Coronary artery (tissue), 2 donors: Measurements from ENCODE around the gene MBNL2.

Experiments
- DNase-seq: peaks from one replicate; pipeline ENCODE4 v3.0.0-alpha.2; 2017; ENCODE audit warnings: low spot score
- H3K27ac ChIP-seq, 2 donors: fragments of 200-600 bp; sonication (generic); one replicate each; pipeline ENCODE4 v1.5.1; 2016 to 2019
- H3K4me3 ChIP-seq: fragments of 200-600 bp; sonication (generic); 2 replicates; pipeline ENCODE4 v1.5.1; 2016; ENCODE audit warnings: mild to moderate bottlenecking, moderate library complexity
- CTCF ChIP-seq: fragments of 200-600 bp; sonication (generic); IDR thresholded peaks from one replicate; pipeline ENCODE4 v1.5.1; 2019; ENCODE audit warnings: antibody characterized with exemption

Gene MBNL2

GRCh38 chr13:97257800-97258799 lies 36.0 kb downstream of the MBNL2 start:
- DNase-seq = peak; percentile 90
- H3K4me3 ChIP-seq = peak overlapping the region; percentile 42
- no peak for TF ChIP-seq CTCF
- H3K27ac ChIP-seq = peak overlapping the region; percentile 77 to 86

GRCh38 chr13:97258801-97259200 lies 36.7 kb downstream of the MBNL2 start:
- TF ChIP-seq CTCF = no peak
- peak overlapping the region; percentile 42 for H3K4me3 ChIP-seq
- no peak for DNase-seq
- H3K27ac ChIP-seq = peak overlapping the region; percentile 77 to 86

- Histone ChIP-seq H3K4me3 (peak overlapping the region; percentile 42), H3K27ac (peak overlapping the region; percentile 77 to 86)
- no peak for TF ChIP-seq CTCF
- no peak for DNase-seq
Measured at GRCh38 chr13:97259410-97259797, 37.3 kb downstream of the MBNL2 start.

GRCh38 chr13:97259798-97260714 lies 37.9 kb downstream of the MBNL2 start:
- peak overlapping the region; percentile 77 to 86 for H3K27ac ChIP-seq
- no peak for TF ChIP-seq CTCF

GRCh38 chr13:97261254-97262005 lies 39.3 kb downstream of the MBNL2 start:
- DNase-seq = no peak
- Histone ChIP-seq H3K4me3 (peak overlapping the region; percentile 1), H3K27ac (peak overlapping the region; percentile 77 to 86)
- TF ChIP-seq CTCF = no peak

More at GRCh38 chr13:97259798-97260714, 37.9 kb downstream of the MBNL2 start:
- no peak for DNase-seq
- H3K4me3 ChIP-seq = peak overlapping the region; percentile 42

GRCh38 chr13:97262058-97262457 lies 39.9 kb downstream of the MBNL2 start:
- DNase-seq = no peak
- H3K27ac ChIP-seq = peak overlapping the region; percentile 77 to 86
- H3K4me3 ChIP-seq = no peak overlapping the region
- no peak for TF ChIP-seq CTCF
